NK-92 treated with Interleukin-12 subunit alpha and Interleukin-12 subunit beta, amount 100 ng/mL, for 24 hours (cell line): ENCODE data around the gene KIFC3.
"Not testable (repeated sequence)": the region's sequence is repeated elsewhere in the genome, so short reads cannot be mapped to it uniquely, and the experiment has no call there.

Experiments used
- DNase-seq: peaks from one replicate; lab custom pipeline; 2025; lab: John Stamatoyannopoulos, UW

KIFC3 gene

DNA sequence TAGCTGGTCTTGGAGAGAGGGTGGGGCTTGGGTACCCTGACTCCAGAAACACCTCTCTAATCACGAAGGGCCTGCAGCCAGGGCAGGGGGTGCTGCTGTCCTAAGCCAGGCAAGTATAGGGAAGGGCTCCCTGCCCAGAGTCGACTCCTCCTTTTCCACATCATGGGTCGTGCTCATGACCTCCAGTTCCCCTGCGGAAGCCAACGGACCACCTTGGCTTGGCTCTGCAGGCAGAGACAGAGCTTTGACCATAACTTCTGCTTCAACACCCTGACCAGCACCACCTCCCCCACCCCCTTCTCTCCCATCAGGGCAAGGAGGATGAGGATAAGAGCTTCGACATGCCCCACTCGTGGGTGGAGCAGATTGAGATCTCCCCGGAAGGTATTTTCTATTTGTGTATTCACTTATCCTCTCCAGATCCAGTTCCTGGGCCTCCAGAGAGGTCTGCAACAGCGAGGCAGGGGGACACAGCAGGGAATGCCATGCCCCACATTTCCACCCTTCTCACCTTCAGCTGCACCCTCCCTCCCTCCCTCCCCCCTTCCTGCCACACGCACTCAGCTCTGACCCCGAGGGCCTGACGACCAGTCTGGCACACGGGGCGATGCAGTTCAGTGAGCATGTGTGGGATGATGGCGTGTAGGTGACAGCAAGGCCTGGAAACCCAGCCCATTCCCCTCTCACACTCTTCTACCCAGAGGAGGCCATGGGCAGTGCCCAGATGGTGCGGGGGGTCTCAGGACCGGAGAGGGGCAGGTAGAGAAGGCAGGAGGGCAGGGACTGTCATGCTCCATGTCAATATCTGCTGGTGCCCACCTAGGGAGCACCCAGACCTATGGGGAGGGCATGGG lies 80.7 kb downstream of the KIFC3 start:
- no peak for DNase-seq

DNA sequence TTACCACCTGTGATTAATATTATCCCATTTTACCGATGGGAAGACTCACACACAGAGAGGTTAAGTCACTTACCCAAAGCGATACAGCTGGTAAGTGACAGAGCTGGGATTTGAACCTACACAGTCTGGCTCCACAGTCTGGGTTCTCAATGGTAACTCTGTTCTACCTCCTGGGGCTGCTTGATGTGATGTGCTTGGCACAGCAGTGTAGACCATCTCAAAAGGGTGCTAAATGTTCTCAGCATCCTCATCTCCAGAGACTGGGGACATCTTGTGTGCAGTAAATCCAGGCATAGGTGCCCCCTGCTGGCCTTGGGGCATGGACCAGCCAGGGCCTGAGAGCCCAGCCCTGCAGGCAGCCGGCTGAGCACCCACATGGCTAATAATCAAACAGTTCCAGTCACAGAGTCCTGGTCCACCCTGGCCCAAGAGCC lies 82.1 kb downstream of the KIFC3 start:
- DNase-seq, result peak; percentile 38

DNA sequence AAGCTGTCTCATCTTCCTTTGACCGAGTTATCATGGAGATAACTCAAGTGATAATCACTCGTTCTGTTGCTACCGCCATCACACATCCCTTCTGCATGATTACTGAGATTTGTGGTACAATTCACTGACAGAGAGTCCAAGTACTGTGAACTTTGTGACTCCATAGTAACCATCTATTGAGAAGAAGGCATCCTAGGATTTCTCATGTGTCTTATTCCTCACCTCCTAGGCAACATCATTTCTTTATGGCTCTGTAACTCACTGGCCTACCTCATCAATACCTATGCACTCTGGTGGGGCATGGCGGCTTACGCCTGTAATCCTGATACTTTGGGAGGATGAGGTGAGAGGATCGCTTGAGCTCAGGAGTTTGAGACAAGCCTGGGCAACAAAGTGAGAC lies 88.2 kb downstream of the KIFC3 start:
- DNase-seq, result no peak

DNA sequence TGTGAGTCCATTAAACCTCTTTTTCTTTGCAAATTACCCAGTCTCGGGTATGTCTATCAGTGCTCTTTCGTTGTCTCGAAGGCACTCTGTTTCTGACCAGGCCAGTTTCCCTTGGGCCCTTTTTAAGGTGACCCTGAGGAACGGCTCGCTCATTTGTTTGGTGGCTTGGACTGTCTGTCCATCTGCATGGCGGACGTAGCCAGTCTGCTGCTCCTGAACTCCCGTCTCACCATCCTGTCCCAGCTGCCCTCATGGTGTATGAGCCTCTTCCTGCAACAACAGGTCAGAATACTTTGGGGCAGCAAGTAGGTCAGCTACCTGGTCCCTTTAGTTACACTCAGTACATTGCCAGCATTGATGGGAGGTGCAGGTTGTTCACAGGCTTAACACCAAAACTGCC lies 88.7 kb downstream of the KIFC3 start:
- no peak for DNase-seq

- not testable (repeated sequence) for DNase-seq
These were observed 89.7 kb downstream of the KIFC3 start for GRCh38 chr16:57712569-57712968.

- no peak for DNase-seq
These were observed 90.3 kb downstream of the KIFC3 start for GRCh38 chr16:57711993-57712392.

GRCh38 chr16:57711346-57711745 lies 90.9 kb downstream of the KIFC3 start:
- no peak for DNase-seq

- no peak for DNase-seq
These were observed 92.6 kb downstream of the KIFC3 start for GRCh38 chr16:57709663-57710062.
